ENCODE data around the gene NFKBIL1.

NFKBIL1 gene

DNA sequence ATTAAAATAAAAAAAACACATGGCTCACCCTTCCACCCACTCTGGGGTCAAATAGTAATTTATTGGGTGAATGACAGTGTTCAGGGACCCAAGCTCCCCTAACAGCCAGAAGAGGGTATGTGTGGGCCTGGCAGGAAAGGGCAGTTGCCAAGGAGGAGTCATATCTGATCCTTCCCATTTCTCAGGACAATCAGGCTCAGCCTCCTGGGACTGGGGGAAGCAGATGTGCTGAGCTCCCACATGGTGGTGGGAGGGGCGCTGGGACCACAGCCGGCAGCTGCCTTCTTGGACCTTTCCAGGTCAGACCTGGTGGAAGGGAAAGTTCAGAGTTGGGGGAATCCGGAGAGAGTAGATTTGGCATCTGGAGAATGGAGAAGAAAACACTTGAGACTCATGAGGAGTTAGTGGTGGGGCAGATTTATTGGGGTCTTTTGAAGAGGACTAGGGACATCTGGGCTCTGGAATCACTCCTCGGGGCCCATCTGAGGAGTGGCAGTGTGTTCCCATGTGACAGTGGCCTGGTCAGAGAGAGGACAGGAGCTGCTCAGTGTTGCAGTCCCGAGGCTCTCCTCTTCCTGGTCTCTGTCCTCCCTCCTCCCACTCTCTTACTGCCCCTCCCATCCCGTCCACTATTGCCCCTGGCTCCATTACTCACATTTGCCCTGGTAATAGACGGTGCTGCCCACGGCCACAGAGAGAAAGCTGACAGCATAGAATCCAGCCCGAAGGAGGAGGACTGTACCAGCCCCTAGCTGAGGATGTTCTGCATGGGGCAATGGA is 41.7 kb downstream of the NFKBIL1 start:
- TF ChIP-seq TEAD4 (IDR thresholded peaks at IDR 0.05) = no peak

- TF ChIP-seq FOXM1 (IDR thresholded peaks at IDR 0.05; ENCODE audit: borderline replicate concordance, low read depth) = no peak
- no peak for TF ChIP-seq NFIC (IDR thresholded peaks at IDR 0.05)
- TF ChIP-seq TCF12 (IDR thresholded peaks at IDR 0.05; ENCODE audit: low read depth) = no peak
- TF ChIP-seq EGR1 (IDR thresholded peaks at IDR 0.05) = no peak
- TF ChIP-seq, protein P1, sequence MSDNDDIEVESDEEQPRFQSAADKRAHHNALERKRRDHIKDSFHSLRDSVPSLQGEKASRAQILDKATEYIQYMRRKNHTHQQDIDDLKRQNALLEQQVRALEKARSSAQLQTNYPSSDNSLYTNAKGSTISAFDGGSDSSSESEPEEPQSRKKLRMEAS (IDR thresholded peaks at IDR 0.05) = no peak
- no peak for TF ChIP-seq TEAD4 (IDR thresholded peaks at IDR 0.05)
- no peak for TF ChIP-seq TAF1 (IDR thresholded peaks at IDR 0.05; ENCODE audit: low read depth)
- no peak for TF ChIP-seq EP300 (IDR thresholded peaks at IDR 0.05; ENCODE audit: borderline replicate concordance)
- TF ChIP-seq RAD21 (IDR thresholded peaks at IDR 0.05; ENCODE audit: low read depth) = no peak
- TF ChIP-seq YY1 (IDR thresholded peaks at IDR 0.05; ENCODE audit: low read depth) = no peak
- no peak for TF ChIP-seq CEBPB (IDR thresholded peaks at IDR 0.05)
- TF ChIP-seq CREB1 (IDR thresholded peaks at IDR 0.05; ENCODE audit: low read depth) = no peak
- no peak for TF ChIP-seq ZBTB7A (IDR thresholded peaks at IDR 0.05; ENCODE audit: low read depth)
- TF ChIP-seq, protein P2, sequence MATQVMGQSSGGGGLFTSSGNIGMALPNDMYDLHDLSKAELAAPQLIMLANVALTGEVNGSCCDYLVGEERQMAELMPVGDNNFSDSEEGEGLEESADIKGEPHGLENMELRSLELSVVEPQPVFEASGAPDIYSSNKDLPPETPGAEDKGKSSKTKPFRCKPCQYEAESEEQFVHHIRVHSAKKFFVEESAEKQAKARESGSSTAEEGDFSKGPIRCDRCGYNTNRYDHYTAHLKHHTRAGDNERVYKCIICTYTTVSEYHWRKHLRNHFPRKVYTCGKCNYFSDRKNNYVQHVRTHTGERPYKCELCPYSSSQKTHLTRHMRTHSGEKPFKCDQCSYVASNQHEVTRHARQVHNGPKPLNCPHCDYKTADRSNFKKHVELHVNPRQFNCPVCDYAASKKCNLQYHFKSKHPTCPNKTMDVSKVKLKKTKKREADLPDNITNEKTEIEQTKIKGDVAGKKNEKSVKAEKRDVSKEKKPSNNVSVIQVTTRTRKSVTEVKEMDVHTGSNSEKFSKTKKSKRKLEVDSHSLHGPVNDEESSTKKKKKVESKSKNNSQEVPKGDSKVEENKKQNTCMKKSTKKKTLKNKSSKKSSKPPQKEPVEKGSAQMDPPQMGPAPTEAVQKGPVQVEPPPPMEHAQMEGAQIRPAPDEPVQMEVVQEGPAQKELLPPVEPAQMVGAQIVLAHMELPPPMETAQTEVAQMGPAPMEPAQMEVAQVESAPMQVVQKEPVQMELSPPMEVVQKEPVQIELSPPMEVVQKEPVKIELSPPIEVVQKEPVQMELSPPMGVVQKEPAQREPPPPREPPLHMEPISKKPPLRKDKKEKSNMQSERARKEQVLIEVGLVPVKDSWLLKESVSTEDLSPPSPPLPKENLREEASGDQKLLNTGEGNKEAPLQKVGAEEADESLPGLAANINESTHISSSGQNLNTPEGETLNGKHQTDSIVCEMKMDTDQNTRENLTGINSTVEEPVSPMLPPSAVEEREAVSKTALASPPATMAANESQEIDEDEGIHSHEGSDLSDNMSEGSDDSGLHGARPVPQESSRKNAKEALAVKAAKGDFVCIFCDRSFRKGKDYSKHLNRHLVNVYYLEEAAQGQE (IDR thresholded peaks at IDR 0.05; ENCODE audit: low read depth) = no peak
- TF ChIP-seq, protein P3, sequence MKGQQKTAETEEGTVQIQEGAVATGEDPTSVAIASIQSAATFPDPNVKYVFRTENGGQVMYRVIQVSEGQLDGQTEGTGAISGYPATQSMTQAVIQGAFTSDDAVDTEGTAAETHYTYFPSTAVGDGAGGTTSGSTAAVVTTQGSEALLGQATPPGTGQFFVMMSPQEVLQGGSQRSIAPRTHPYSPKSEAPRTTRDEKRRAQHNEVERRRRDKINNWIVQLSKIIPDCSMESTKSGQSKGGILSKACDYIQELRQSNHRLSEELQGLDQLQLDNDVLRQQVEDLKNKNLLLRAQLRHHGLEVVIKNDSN (IDR thresholded peaks at IDR 0.05) = no peak
Observed at GRCh38 chr6:31592396-31592771, 45.0 kb downstream of the NFKBIL1 start.

GRCh38 chr6:31597006-31597405 is 49.6 kb downstream of the NFKBIL1 start:
- TF ChIP-seq NFIC (IDR thresholded peaks at IDR 0.05) (no peak), RAD21 (IDR thresholded peaks at IDR 0.05; ENCODE audit: low read depth) (no peak), EGR1 (IDR thresholded peaks at IDR 0.05) (no peak), EP300 (IDR thresholded peaks at IDR 0.05; ENCODE audit: borderline replicate concordance) (no peak), TAF1 (IDR thresholded peaks at IDR 0.05; ENCODE audit: low read depth) (no peak), YY1 (IDR thresholded peaks at IDR 0.05; ENCODE audit: low read depth) (no peak), CREB1 (IDR thresholded peaks at IDR 0.05; ENCODE audit: low read depth) (no peak), CEBPB (IDR thresholded peaks at IDR 0.05) (no peak), TCF12 (IDR thresholded peaks at IDR 0.05; ENCODE audit: low read depth) (no peak), TEAD4 (IDR thresholded peaks at IDR 0.05) (no peak), FOXM1 (IDR thresholded peaks at IDR 0.05; ENCODE audit: borderline replicate concordance, low read depth) (no peak), ZBTB7A (IDR thresholded peaks at IDR 0.05; ENCODE audit: low read depth) (no peak)
- TF ChIP-seq, protein P2 (IDR thresholded peaks at IDR 0.05; ENCODE audit: low read depth) = no peak
- TF ChIP-seq, protein P1 (IDR thresholded peaks at IDR 0.05) = no peak
- TF ChIP-seq, protein P3 (IDR thresholded peaks at IDR 0.05) = no peak

DNA sequence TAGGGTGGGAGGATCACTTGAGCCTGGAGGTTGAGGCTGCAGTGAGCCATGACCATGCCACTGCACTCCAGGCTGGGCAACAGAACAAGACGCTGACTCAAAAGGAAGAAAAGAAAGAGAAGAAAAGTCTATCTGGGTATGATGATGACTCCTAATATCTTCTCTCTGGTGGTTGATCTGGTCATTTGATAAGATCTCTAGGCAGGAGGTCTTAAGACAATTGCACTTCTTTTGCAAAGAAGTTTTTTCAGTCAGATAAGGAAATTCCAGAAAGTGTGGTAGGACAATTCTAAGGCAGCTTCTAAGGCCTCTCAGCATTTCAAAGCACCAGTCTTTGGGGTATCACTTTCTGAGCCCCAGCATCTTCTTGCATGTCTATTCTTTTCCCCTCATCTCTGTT is 59.9 kb downstream of the NFKBIL1 start:
- no peak for TF ChIP-seq NFIC (IDR thresholded peaks at IDR 0.05)
- TF ChIP-seq, protein P1 (IDR thresholded peaks at IDR 0.05) = no peak
